RWPE1 (cell line): ENCODE results near the gene GSTA2.
"Not testable (repeated sequence)": the region's sequence is repeated elsewhere in the genome, so short reads cannot be mapped to it uniquely, and the experiment has no call there.

Experiments used
- CTCF ChIA-PET: fragments of 350-600 bp; sonication (Branson Sonifier 250); formaldehyde crosslinking; extraction: SDS; loops from one replicate; lab custom pipeline; 2021; lab: Yijun Ruan, JAX
- POLR2A ChIA-PET: fragments of 400-600 bp; formaldehyde crosslinking; extraction: SDS; loops from one replicate; lab custom pipeline; 2020; ENCODE audit warnings: antibody characterized with exemption; ENCODE audit not compliant: low non-redundant PET; lab: Yijun Ruan, JAX
- DNase-seq: peaks from one replicate; pipeline ENCODE4 v3.0.0; 2012; ENCODE audit warnings: low spot score
- H3K27ac ChIP-seq: fragments of 450-650 bp; 2 replicates; pipeline ENCODE4 v1.5.1; 2017
- CTCF ChIP-seq: fragments of 450-650 bp; conservative IDR thresholded peaks from 2 replicates; pipeline ENCODE4 v1.5.1; 2017; ENCODE audit warnings: low read depth, mild to moderate bottlenecking

GSTA2 gene

GRCh38 chr6:52763322-52763916 is at the start of gene GSTA2:
Gene GSTA2 (minus strand): TSS chr6:52763475. CDS start chr6:52757947, 5,528 bp downstream.
- DNase-seq: not testable (repeated sequence)

DNA sequence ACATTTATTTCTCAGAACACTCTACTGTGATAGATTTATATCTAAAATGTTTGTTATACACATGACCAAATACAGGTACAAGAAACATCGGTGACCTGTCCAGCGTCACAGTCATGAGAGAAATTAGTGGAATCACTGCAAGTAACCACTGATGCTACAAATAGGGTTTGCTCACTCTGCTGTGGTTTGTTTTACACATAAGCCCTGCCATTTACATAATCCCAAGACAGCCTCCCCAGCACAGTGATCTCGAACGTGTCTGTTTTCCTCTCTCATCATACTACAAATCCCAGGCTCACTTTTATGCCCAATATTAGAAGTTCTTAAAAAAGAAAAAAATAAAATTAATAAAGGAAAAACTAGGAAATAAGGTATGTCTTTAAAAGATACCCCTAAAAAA is 46.5 kb upstream of the GSTA2 start:
- POLR2A ChIA-PET, H3K27ac ChIP-seq, CTCF ChIA-PET, DNase-seq: not testable (repeated sequence)

More at GRCh38 chr6:52763322-52763916, at the start of gene GSTA2:
- H3K27ac ChIP-seq, POLR2A ChIA-PET, CTCF ChIA-PET: not testable (repeated sequence)

DNA sequence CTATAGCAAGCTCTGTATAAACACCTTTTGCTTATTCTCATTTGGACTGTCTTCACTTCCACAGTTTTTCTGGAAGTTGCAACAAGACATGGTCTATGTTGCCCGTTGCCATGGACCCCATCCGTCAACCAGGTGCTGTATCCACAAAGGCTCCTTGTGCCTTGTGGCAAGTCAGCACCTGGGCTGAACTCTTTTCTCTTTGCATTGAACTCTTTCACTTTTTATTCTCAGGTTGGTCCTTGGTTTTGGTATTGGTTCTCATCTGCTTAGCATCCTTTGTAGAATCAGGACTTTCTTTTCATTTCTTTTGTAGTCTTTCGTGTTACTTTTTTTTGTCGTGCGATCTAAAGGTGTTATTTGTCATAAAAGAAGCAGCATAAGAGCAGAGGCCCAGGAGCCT is 45.4 kb upstream of the GSTA2 start:
- ChIA-PET POLR2A (no interaction called here), CTCF (no interaction called here)
- no peak overlapping the region for H3K27ac ChIP-seq
- DNase-seq: no peak
- TF ChIP-seq CTCF: no peak

DNA sequence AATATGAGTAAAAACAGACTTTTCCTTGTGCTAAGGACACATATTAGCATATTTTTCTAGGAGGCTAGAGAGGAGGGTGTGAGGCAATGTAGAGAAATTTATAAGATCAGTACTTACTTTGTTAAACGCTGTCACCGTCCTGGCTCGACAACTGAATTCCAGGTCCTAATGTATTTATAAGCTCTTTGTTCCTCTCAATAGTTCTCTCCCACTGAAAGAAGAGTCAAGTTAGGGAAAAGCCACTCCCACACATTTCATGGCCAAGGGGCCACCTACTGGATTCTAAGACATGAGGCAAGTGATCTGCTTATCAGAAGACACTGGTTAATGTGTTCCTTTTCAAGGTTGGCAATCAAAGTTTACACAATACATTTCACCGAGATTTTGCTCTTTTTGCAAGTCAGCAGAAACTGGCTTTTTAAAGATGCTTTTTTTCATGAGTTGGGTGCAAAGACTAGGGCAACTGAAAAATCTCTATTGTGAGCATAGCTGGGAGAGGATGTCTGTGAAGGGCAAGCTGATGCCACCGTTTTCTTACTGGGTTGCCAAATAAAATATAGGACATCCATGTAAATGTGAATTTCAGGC is 40.5 kb upstream of the GSTA2 start, which contains the start of gene GSTA1:
Gene GSTA1 (minus strand): TSS at position 149 of the 588 bp plus-strand sequence. CDS start 4,549 bp downstream, outside the sequence.
- H3K27ac ChIP-seq, DNase-seq, POLR2A ChIA-PET: not testable (repeated sequence)

DNA sequence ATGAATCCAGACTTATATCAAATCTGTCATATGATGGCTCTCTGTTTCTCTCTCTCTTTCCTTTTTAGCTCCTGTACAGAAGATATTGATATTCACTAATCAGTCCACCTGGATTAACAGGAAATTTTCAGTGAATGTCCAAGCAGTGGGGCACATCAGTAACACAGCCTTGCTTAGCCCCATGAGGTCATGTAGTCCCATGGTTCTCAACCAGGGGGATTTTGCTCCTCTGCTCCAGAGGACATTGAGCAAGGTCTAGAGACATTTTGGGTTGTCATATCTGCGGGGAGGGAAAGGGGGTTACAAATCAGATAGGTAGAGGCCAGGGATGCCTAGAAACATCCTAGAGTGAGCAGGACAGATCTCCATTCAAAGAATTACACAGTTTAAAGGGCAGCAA is 39.5 kb upstream of the GSTA2 start:
- DNase-seq: no peak
- H3K27ac ChIP-seq: no peak overlapping the region
- POLR2A ChIA-PET: no interaction called here
- TF ChIP-seq CTCF: no peak
- CTCF ChIA-PET: no interaction called here

More for the DNA sequence above, 40.5 kb upstream of the GSTA2 start, which contains the start of gene GSTA1:
- CTCF ChIA-PET: interaction anchor here (0.7 kb wide), 1 partner anchor 612 kb away, joined by 5 read pairs; no protein-coding TSS in a partner anchor

GRCh38 chr6:52801188-52801841 is 38.0 kb upstream of the GSTA2 start:
- ChIA-PET POLR2A (no interaction called here), CTCF (interaction anchor here (0.7 kb wide), 1 partner anchor 106 kb away, joined by 4 read pairs; no protein-coding TSS in a partner anchor)

DNA sequence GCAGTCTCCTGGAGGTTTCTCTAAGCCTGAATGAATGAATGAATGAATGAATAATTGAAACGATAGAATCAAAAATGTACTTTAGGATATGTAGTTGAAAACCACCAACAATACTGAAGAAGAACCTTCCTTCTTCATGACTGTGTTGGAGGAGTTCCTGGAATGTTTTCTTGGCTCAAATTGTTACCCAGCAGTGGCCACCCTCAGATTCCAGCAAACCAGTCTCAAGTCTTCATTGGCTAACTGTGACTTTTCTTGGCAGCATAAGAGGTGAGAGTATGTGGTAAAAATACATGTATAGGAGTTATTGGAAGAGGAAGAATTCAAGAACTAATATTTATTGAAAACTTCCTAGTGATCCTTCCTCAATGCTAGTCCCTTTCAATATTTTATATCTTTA is 36.0 kb upstream of the GSTA2 start:
- CTCF ChIA-PET, H3K27ac ChIP-seq, DNase-seq, POLR2A ChIA-PET: not testable (repeated sequence)

More at GRCh38 chr6:52801188-52801841, 38.0 kb upstream of the GSTA2 start:
- H3K27ac ChIP-seq: no peak overlapping the region
- no peak for DNase-seq
- no peak for TF ChIP-seq CTCF

DNA sequence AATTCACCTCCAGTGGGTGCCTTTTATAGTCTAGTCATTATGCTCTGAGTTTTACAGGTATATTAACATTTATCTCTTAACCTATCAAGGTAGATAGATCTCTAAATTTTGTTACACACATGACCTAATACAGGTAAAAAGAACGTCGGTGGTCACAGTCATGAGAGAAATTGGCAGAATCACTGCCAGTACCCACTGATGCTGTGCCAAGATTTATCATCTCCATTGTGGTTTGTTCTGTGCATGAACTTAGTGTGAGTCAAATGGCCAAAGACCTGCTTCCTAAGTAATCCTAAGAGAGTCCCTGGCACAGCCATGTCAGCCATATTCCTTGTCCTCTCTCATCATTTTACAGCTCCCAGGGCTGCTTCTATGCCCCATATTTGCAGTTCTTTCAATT is 31.1 kb upstream of the GSTA2 start:
- H3K27ac ChIP-seq, CTCF ChIA-PET, POLR2A ChIA-PET, DNase-seq: not testable (repeated sequence)

- ChIA-PET CTCF (no interaction called here), POLR2A (no interaction called here)
- H3K27ac ChIP-seq: no peak overlapping the region
- DNase-seq: no peak
- no peak for TF ChIP-seq CTCF
These were observed 27.6 kb upstream of the GSTA2 start for GRCh38 chr6:52790861-52791260.

- CTCF ChIA-PET, DNase-seq, POLR2A ChIA-PET, H3K27ac ChIP-seq: not testable (repeated sequence)
These were observed 26.4 kb upstream of the GSTA2 start for GRCh38 chr6:52789658-52790057.
